ENCODE results near the gene NDUFS6.

The NDUFS6 gene

GRCh38 chr5:1765880-1766235 is 35.3 kb upstream of the NDUFS6 start:
- DNase-seq: no peak

- DNase-seq: no peak
These were observed 33.5 kb upstream of the NDUFS6 start for GRCh38 chr5:1767524-1768282.

- DNase-seq: no peak
These were observed 32.8 kb upstream of the NDUFS6 start for GRCh38 chr5:1768283-1769000.

GRCh38 chr5:1769017-1769640 is 32.1 kb upstream of the NDUFS6 start:
- DNase-seq: no peak

GRCh38 chr5:1769752-1770442 is 31.3 kb upstream of the NDUFS6 start:
- DNase-seq: no peak

- DNase-seq: no peak
These were observed 30.8 kb upstream of the NDUFS6 start for GRCh38 chr5:1770443-1770802.

GRCh38 chr5:1771149-1772065 is 29.8 kb upstream of the NDUFS6 start:
- DNase-seq: no peak

- no peak for DNase-seq
These were observed 28.6 kb upstream of the NDUFS6 start for GRCh38 chr5:1772634-1773033.

GRCh38 chr5:1776831-1777230 is 24.4 kb upstream of the NDUFS6 start:
- no peak for DNase-seq

- no peak for DNase-seq
These were observed 23.7 kb upstream of the NDUFS6 start for GRCh38 chr5:1777281-1778137.

- no peak for DNase-seq
These were observed 22.8 kb upstream of the NDUFS6 start for GRCh38 chr5:1778138-1779020.

- no peak for DNase-seq
These were observed 22.1 kb upstream of the NDUFS6 start for GRCh38 chr5:1779021-1779680.

- DNase-seq: no peak
These were observed 21.2 kb upstream of the NDUFS6 start for GRCh38 chr5:1779782-1780613.

GRCh38 chr5:1780614-1780930 is 20.6 kb upstream of the NDUFS6 start:
- no peak for DNase-seq

GRCh38 chr5:1781107-1781506 is 20.1 kb upstream of the NDUFS6 start:
- no peak for DNase-seq

GRCh38 chr5:1781726-1782384 is 19.4 kb upstream of the NDUFS6 start:
- DNase-seq: no peak

- no peak for DNase-seq
These were observed 18.6 kb upstream of the NDUFS6 start for GRCh38 chr5:1782385-1783215.

GRCh38 chr5:1783216-1783554 is 18.0 kb upstream of the NDUFS6 start:
- no peak for DNase-seq

Data from activated CD4-positive, alpha-beta T cell treated with anti-CD3 and anti-CD28 coated beads for 48 hours (primary cell).